GM12892 (cell line): ENCODE data around the gene CDKL1.

Experiments
- POLR2A ChIP-seq: IDR thresholded peaks from 2 replicates; pipeline ENCODE4 v1.6.1; 2011; ENCODE audit warnings: low read depth, low read length, control low read depth
- POLR2AphosphoS5 ChIP-seq: IDR thresholded peaks from 2 replicates; pipeline ENCODE4 v1.6.1; 2011; ENCODE audit warnings: low read depth, low read length, control low read depth
- TAF1 ChIP-seq: IDR thresholded peaks from 2 replicates; pipeline ENCODE4 v1.6.1; 2011; ENCODE audit warnings: low read depth, mild to moderate bottlenecking, control low read depth, low read length, borderline replicate concordance

DNA sequence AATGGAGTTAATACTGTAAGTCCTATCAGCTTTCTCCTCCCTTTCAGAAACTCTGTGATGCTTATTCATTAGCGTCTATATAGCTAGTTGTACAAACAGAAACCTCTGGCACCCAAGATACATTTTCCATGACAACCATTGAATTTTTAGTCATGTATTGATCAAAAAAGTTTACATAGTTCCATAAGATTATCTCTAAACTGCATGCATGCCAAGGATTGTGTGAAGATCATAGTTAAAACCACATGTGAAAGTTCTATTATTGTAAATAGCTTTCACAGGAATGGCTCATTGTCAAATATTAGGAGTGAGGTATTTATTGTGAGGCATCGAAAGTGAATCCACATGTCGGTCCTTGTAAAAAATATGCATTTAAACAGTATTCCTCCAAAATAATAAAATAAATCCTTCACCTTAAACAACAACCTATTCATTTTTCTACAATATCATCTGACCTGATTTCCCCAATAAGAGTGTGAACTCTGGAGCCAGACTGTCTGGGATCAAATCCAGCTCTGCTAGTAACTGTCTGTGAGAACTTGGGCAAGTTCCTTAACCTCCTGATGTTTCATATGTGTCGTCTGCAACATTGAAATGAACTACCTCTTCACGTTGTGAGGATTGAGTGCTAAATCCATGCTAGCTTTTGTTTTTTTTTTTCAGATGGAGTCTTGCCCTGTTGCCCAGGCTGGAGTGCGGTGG is 10.6 kb upstream of the CDKL1 start:
- TF ChIP-seq TAF1 (no peak), POLR2A (no peak), POLR2AphosphoS5 (no peak)
